ENCODE measurements around the gene GJB1. TPM values are rescaled to one million over a fixed set of nuclear protein-coding genes. Genes with fewer than 3 reads are reported as not detected.
"Not testable (repeated sequence)": the region's sequence is repeated elsewhere in the genome, so short reads cannot be mapped to it uniquely, and the experiment has no call there.

Gene GJB1
- polyA plus RNA-seq, 5 donors, result 3.2 to 6.7 (median 5.2) TPM

GRCh38 chrX:71254092-71254963 lies 31.3 kb downstream of the GJB1 start, which contains the start of gene ZMYM3:
Gene ZMYM3, minus strand, starts transcription at chrX:71254140. Its CDS starts 885 bp downstream, at chrX:71253255.
- DNase-seq, result peak; percentile 83

DNA sequence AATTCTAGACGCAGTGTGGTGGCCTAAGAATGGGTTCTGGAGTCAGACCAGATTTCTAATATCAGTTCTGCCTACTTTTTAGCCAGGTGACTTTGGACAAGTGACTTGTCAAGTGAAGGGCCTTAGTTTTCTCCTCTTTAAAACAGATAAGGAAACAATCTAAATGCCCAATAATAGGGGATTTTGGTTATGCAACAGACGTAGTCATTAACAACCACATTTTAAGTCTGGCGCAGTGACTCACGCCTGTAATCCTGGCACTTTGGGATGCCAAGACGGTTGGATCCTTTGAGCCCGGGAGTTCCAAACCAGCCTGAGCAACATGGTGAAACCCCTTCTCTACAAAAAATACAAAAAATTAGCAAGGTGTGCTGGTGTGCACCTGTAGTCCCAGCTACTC lies 33.0 kb downstream of the GJB1 start:
- no peak for DNase-seq

GRCh38 chrX:71256856-71257255 lies 33.8 kb downstream of the GJB1 start:
- DNase-seq, result no peak

GRCh38 chrX:71268624-71269023 lies 45.6 kb downstream of the GJB1 start:
- DNase-seq, result not testable (repeated sequence)

DNA sequence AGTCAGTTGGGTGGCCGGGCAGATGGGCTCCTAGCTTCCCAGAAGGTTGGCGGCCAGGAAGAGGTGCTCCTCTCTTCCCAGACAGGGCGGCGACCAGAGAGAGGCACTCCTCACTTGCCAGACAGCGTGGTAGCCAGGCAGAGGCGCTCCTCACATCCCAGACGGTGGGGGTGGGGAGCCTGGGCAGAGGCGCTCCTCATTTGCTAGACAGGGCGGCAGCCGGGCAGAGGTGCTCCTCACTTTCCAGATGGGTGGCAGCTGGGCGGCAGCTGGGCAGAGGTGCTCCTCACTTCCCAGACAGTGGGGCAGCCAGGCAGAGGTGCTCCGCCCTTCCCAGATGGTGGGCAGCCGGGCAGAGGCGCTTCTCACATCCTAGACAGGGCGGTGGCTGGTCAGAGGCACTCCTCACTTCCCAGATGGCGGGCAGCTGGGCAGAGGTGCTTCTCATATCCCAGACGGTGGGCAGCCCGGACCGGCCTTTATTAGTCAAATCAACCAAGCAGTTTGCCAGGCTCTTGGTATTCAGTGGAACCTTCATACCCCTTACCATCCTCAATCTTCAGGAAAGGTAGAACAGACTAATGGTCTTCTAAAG lies 46.9 kb downstream of the GJB1 start:
- DNase-seq, result no peak

DNA sequence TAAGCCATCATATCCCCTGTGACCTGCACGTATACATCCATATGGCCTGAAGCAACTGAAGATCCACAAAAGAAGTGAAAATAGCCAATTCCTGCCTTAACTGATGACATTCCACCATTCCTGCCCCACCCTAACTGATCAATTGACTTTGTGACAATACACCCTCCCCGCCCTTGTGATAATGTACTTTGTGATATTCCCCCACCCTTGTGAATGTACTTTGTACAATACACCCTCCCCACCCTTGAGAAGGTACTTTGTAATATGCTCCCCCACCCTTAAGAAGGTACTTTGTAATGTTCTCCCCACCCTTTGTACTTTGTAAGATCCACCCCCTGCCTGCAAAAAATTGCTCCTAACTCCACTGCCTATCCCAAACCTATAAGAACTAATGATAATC lies 49.3 kb downstream of the GJB1 start:
- DNase-seq, result not testable (repeated sequence)

Other genes with a start within 250 kb of the GJB1 start
- 10 to 100 TPM; 51.5 to 61.7 (median 53.8) TPM for gene SNX12, start 154.9 kb upstream of the GJB1 start, polyA plus RNA-seq (ENCODE audit: insufficient read depth in 1 of 5, insufficient read length in 5 of 5, low replicate concordance in 1 of 5)
- 10 to 100 TPM; 16.0 to 22.1 (median 19.6) TPM for gene FOXO4, start 127.4 kb upstream of the GJB1 start, polyA plus RNA-seq (ENCODE audit: insufficient read depth in 1 of 5, insufficient read length in 5 of 5, low replicate concordance in 1 of 5)
- gene CXorf65, start 116.5 kb upstream of the GJB1 start, polyA plus RNA-seq (ENCODE audit: insufficient read depth in 1 of 5, insufficient read length in 5 of 5, low replicate concordance in 1 of 5), result under 1 TPM in 2 of 5 donors, not detected in 3; 0.22 to 0.28 TPM
- 1 to 10 TPM; 1.0 to 4.3 (median 3.4) TPM for gene IL2RG, start 111.6 kb upstream of the GJB1 start, polyA plus RNA-seq (ENCODE audit: insufficient read depth in 1 of 5, insufficient read length in 5 of 5, low replicate concordance in 1 of 5)
- 10 to 100 TPM; 49.7 to 65.0 (median 57.6) TPM for gene MED12, start 104.6 kb upstream of the GJB1 start, polyA plus RNA-seq (ENCODE audit: insufficient read depth in 1 of 5, insufficient read length in 5 of 5, low replicate concordance in 1 of 5)
- 1 to 10 TPM; 5.5 to 6.9 (median 6.4) TPM for gene NLGN3, start 78.4 kb upstream of the GJB1 start, polyA plus RNA-seq (ENCODE audit: insufficient read depth in 1 of 5, insufficient read length in 5 of 5, low replicate concordance in 1 of 5)
- 10 to 100 TPM; 50.0 to 62.4 (median 54.3) TPM for gene ZMYM3, start 30.9 kb downstream of the GJB1 start, polyA plus RNA-seq (ENCODE audit: insufficient read depth in 1 of 5, insufficient read length in 5 of 5, low replicate concordance in 1 of 5)
- gene NONO, start 60.4 kb downstream of the GJB1 start, polyA plus RNA-seq (ENCODE audit: insufficient read depth in 1 of 5, insufficient read length in 5 of 5, low replicate concordance in 1 of 5), result 100 to 1,000 TPM; 611 to 701 (median 664) TPM
- 1 to 10 TPM; 2.6 to 7.3 (median 2.7) TPM for gene ITGB1BP2, start 78.5 kb downstream of the GJB1 start, polyA plus RNA-seq (ENCODE audit: insufficient read depth in 1 of 5, insufficient read length in 5 of 5, low replicate concordance in 1 of 5)
- 10 to 100 TPM; 40.0 to 66.8 (median 59.4) TPM for gene TAF1, start 143.1 kb downstream of the GJB1 start, polyA plus RNA-seq (ENCODE audit: insufficient read depth in 1 of 5, insufficient read length in 5 of 5, low replicate concordance in 1 of 5)

All from right lung (tissue), 5 donors.